HepG2 (cell line): Measurements from ENCODE around the gene NR1I2. TPM values are rescaled to one million over a fixed set of nuclear protein-coding genes. Genes with fewer than 3 reads are reported as not detected.

Source experiments
- ATAC-seq: fragments of 200-7000 bp; cut with Tn5 transposase; 3 replicates; pipeline ENCODE4 v1.9.1; 2020; ENCODE audit warnings: mild to moderate bottlenecking, moderate library complexity
- BruUV-seq: library from RNA; stranded (reverse); fragments of 400-500 nt; replicated peaks from 2 replicates; lab custom pipeline; 2021; lab: Mats Ljungman, UMichigan
- CTCF ChIA-PET: fragments of 300-600 bp; formaldehyde crosslinking; extraction: SDS; loops from one replicate; lab custom pipeline; 2021; ENCODE audit warnings: low total read pairs, inconsistent platforms, low intra/inter-chr PET ratio; lab: Yijun Ruan, JAX
- POLR2A ChIA-PET: fragments of 350-600 bp; sonication (Branson Sonifier 250); formaldehyde crosslinking; loops from one replicate; lab custom pipeline; 2020; ENCODE audit warnings: antibody characterized with exemption, inconsistent platforms; lab: Yijun Ruan, JAX
- DNase-seq: peaks from one replicate; pipeline ENCODE4 v3.0.0-alpha.2; 2015; ENCODE audit warnings: low spot score
- FAIRE-seq: peaks from 3 replicates; lab custom pipeline; 2011; peaks lifted over from hg19 to GRCh38; lab: Jason Lieb, UNC
- H2AFZ ChIP-seq: one replicate; pipeline ENCODE4 v1.6.1; 2011; ENCODE audit warnings: low read length, inconsistent platforms
- H3K27ac ChIP-seq: fragments of 300-600 bp; 3 replicates; pipeline ENCODE4 v1.8.0; 2011; ENCODE audit warnings: mixed run types, mild to moderate bottlenecking, mixed read lengths, low read length, inconsistent platforms; ENCODE audit not compliant: insufficient read depth; ENCODE audit errors: extremely low read length
- H3K27me3 ChIP-seq, 2 experiments: fragments of 200-600 bp in 1 of 2; 2 replicates in 1 of 2; 3 replicates in 1 of 2; pipeline versions ENCODE4 v1.6.0 to v1.8.0; 2011; ENCODE audit warnings: low read length in 2 of 2, mild to moderate bottlenecking in 2 of 2, moderate library complexity in 2 of 2, inconsistent platforms in 1 of 2; ENCODE audit not compliant: insufficient read depth in 2 of 2, control insufficient read depth in 1 of 2
- H3K36me3 ChIP-seq, 2 experiments: fragments of 200-600 bp in 1 of 2; replicated peaks in 1 of 2; 2 replicates in 1 of 2; 3 replicates in 1 of 2; pipeline versions ENCODE4 v1.5.1 to v1.8.0; 2011; ENCODE audit warnings: low read length in 2 of 2, inconsistent platforms in 1 of 2; ENCODE audit not compliant: insufficient read depth in 2 of 2, control insufficient read depth in 1 of 2
- H3K4me1 ChIP-seq: 2 replicates; pipeline ENCODE4 v1.5.1; 2012; ENCODE audit warnings: low read length, inconsistent platforms; ENCODE audit not compliant: insufficient read depth
- H3K4me2 ChIP-seq: 2 replicates; pipeline ENCODE4 v1.6.0; 2011; ENCODE audit warnings: low read depth, low read length, inconsistent platforms
- H3K4me3 ChIP-seq, 3 experiments: fragments of 200-600 bp in 1 of 3; sonication (generic), shearing (Covaris generic) in 1 of 3; replicated peaks in 1 of 3; 2 replicates each; pipeline ENCODE4 v1.5.1; 2011 to 2016; ENCODE audit warnings: low read length in 3 of 3, inconsistent platforms in 2 of 3, low read depth in 2 of 3, mild to moderate bottlenecking in 2 of 3, control low read depth in 1 of 3, mixed read lengths in 1 of 3; ENCODE audit not compliant: insufficient read depth in 1 of 3
- H3K79me2 ChIP-seq: one replicate; pipeline ENCODE4 v1.6.1; 2011; ENCODE audit warnings: low read length, inconsistent platforms; ENCODE audit not compliant: insufficient read depth
- H3K9ac ChIP-seq: 2 replicates; pipeline ENCODE4 v1.6.0; 2011; ENCODE audit warnings: mild to moderate bottlenecking, low read depth, low read length, inconsistent platforms; ENCODE audit not compliant: insufficient read depth
- H3K9me3 ChIP-seq: 2 replicates; pipeline ENCODE4 v1.5.1; 2012; ENCODE audit warnings: mild to moderate bottlenecking, low read length
- H4K20me1 ChIP-seq: 2 replicates; pipeline ENCODE4 v1.6.0; 2011; ENCODE audit warnings: inconsistent platforms, mild to moderate bottlenecking, low read length, moderate library complexity; ENCODE audit not compliant: insufficient read depth
- ASH2L ChIP-seq: fragments of 300-600, 200-600 bp; sonication (generic); IDR thresholded peaks from 2 replicates; pipeline ENCODE4 v1.7.0; 2017; ENCODE audit warnings: low read depth, mild to moderate bottlenecking, moderate library complexity, mixed read lengths, low read length; ENCODE audit not compliant: insufficient read length
- ATF4 ChIP-seq, 2 experiments: fragments of 450-650 bp in 1 of 2; sonication (generic) in 1 of 2; formaldehyde crosslinking; IDR thresholded peaks; 2 replicates each; pipeline versions ENCODE4 v1.5.0 to v1.8.0; 2020 to 2022; ENCODE audit warnings: mild to moderate bottlenecking in 1 of 2, missing genetic modification reagents in 1 of 2
- MBD4 ChIP-seq: IDR thresholded peaks from 2 replicates; pipeline ENCODE4 v1.6.1; 2012; ENCODE audit warnings: low read length, inconsistent platforms, borderline replicate concordance
- RELA ChIP-seq: sonication (generic); formaldehyde crosslinking; IDR thresholded peaks from 2 replicates; pipeline ENCODE4 v1.4.0; 2020; ENCODE audit warnings: missing genetic modification reagents
- RNF2 ChIP-seq: fragments of 450-650 bp; conservative IDR thresholded peaks from 2 replicates; pipeline ENCODE4 v1.6.1; 2016; ENCODE audit warnings: low read depth
- SIN3A ChIP-seq: IDR thresholded peaks from 2 replicates; pipeline ENCODE4 v1.6.1; 2011; ENCODE audit warnings: low read depth, mild to moderate bottlenecking, control low read depth, low read length, borderline replicate concordance
- THRA ChIP-seq: sonication (generic); formaldehyde crosslinking; IDR thresholded peaks from 2 replicates; pipeline ENCODE4 v1.4.0; 2020; ENCODE audit warnings: missing genetic modification reagents, borderline replicate concordance
- ZNF18 ChIP-seq: sonication (generic); formaldehyde crosslinking; IDR thresholded peaks from 2 replicates; pipeline ENCODE4 v1.8.0; 2022; ENCODE audit warnings: mild to moderate bottlenecking, missing genetic modification reagents; ENCODE audit not compliant: insufficient replicate concordance
- ZNF746 ChIP-seq: sonication (generic); formaldehyde crosslinking; IDR thresholded peaks from 2 replicates; pipeline ENCODE4 v1.8.0; 2022; ENCODE audit warnings: mild to moderate bottlenecking, missing genetic modification reagents
- ZNF770 ChIP-seq: sonication (generic); formaldehyde crosslinking; IDR thresholded peaks from 2 replicates; pipeline ENCODE4 v1.5.0; 2020; ENCODE audit warnings: mild to moderate bottlenecking, missing genetic modification reagents
- ZNF800 ChIP-seq: sonication (generic); formaldehyde crosslinking; IDR thresholded peaks from 2 replicates; pipeline ENCODE4 v1.4.0; 2020; ENCODE audit warnings: missing genetic modification reagents
- ZNF883 ChIP-seq: sonication (generic); formaldehyde crosslinking; IDR thresholded peaks from 2 replicates; pipeline ENCODE4 v1.5.1; 2020; ENCODE audit warnings: mild to moderate bottlenecking, missing genetic modification reagents; ENCODE audit errors: not compliant biosample characterization
- WGBS: methylation state at CpG from one replicate; pipeline ENCODE4 v1.1.6; 2017; ENCODE audit warnings: low lambda C conversion rate; 5-methylcytosine and 5-hydroxymethylcytosine counted together
- in situ Hi-C: cut with HindIII; loops from 2 replicates; pipeline ENCODE4 v1.10.0; 2017; ENCODE audit warnings: low pct_unique_long_range_greater_than_20kb; ENCODE audit not compliant: extremely low pct_ligation_motif_present
- intact Hi-C: fragments of 100-400 bp; cut with micrococcal nuclease; formaldehyde crosslinking; loops from one replicate; pipeline ENCODE4 v1.10.0; 2022; ENCODE audit not compliant: unreplicated experiment
- polyA plus RNA-seq, 8 experiments: library from polyadenylated mRNA; depleted of rRNA in 3 of 8; stranded (reverse) in 7 of 8; unstranded in 1 of 8; fragments of >200 nt; fragmentation: Illumina TruSeq in 4 of 8; extraction: Trizol in 4 of 8; gene quantifications; 2 replicates each; pipeline versions ENCODE4 v1.2.1 to v1.2.3, GENCODE V29; 2011 to 2016; ENCODE audit warnings: low read depth in 4 of 8, missing spikeins in 1 of 8, mixed read lengths in 1 of 8; ENCODE audit not compliant: insufficient read depth in 1 of 8
- total RNA-seq, 5 experiments: library from RNA; depleted of rRNA; stranded (reverse); fragments of >200 nt; fragmentation: Illumina TruSeq; extraction: Trizol; gene quantifications; 2 replicates each; pipeline ENCODE4 v1.2.3, GENCODE V29; 2016; ENCODE audit warnings: low read depth in 1 of 5

NR1I2 gene
- total and polyA plus RNA-seq, 2 of the 13 experiments (the other 11 are each of a cell fraction or from before 2014, with no cell fraction given), result 8.8 to 13.4 TPM

- H2AFZ ChIP-seq, result no peak overlapping the region
- in situ Hi-C loops (no loop called here), intact Hi-C loops (no loop called here)
- H4K20me1 ChIP-seq, result no peaks in the 10 kb centered on the region
- CTCF ChIA-PET, result no interaction called here
- H3K27ac ChIP-seq, result no peak overlapping the region
- no peaks in the 10 kb centered on the region for H3K36me3 ChIP-seq
- no peak overlapping the region for H3K9ac ChIP-seq
- TF ChIP-seq RELA (CRISPR knock-in tag), result no peak
- TF ChIP-seq ZNF18 (CRISPR knock-in tag), result no peak
- no peak for TF ChIP-seq RNF2
- no peak for TF ChIP-seq ASH2L
- no peak for TF ChIP-seq THRA
- no peak for TF ChIP-seq ATF4 (CRISPR knock-in tag; IDR thresholded peaks at IDR 0.05)
- TF ChIP-seq MBD4, result no peak
- no peak for TF ChIP-seq SIN3A
- TF ChIP-seq ZNF800 (CRISPR knock-in tag), result no peak
- no peak for TF ChIP-seq ZNF770 (CRISPR knock-in tag)
- no peak for TF ChIP-seq ZNF883 (CRISPR knock-in tag)
- no peak for TF ChIP-seq ZNF746 (CRISPR knock-in tag)
- POLR2A ChIA-PET, result no interaction called here
- H3K4me1 ChIP-seq, result no peaks in the 10 kb centered on the region
- no peaks in the 10 kb centered on the region; a peak in 1 of 5 replicates for H3K27me3 ChIP-seq
- H3K9me3 ChIP-seq, result no peaks in the 10 kb centered on the region
- 55% methylated on average over 8 of the region's 8 CpGs for WGBS
- no peak overlapping the region for H3K4me3 ChIP-seq
- no peak overlapping the region for H3K4me2 ChIP-seq
- no peak for FAIRE-seq
- H3K79me2 ChIP-seq, result no peaks in the 10 kb centered on the region
- BruUV-seq, result no TSS peak
- no peak for DNase-seq
- no peak for ATAC-seq
Observed at GRCh38 chr3:119769394-119770149, 12.3 kb upstream of the NR1I2 start.
